ENCODE data around the gene SYPL1.

DNA sequence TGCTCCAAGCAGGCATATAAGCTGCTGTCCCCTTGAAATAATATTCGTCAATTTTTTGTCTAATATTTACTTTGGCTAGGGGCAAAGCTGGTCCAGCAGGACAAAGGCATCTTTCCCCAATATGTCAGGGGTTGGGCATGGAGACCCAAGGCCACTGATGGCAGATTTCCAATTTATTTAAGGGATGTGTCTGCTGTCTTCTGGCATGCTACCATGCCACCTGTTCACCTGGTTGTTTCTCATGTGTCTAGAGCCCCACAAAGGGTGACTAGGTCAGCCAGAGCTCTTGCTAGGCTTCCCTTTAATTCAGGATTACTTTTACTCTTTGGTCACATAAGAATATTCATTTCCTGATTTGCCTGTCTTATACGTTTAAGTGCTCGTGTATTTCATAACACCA, 22.1 kb upstream of the SYPL1 start:
- TF ChIP-seq, protein P1, sequence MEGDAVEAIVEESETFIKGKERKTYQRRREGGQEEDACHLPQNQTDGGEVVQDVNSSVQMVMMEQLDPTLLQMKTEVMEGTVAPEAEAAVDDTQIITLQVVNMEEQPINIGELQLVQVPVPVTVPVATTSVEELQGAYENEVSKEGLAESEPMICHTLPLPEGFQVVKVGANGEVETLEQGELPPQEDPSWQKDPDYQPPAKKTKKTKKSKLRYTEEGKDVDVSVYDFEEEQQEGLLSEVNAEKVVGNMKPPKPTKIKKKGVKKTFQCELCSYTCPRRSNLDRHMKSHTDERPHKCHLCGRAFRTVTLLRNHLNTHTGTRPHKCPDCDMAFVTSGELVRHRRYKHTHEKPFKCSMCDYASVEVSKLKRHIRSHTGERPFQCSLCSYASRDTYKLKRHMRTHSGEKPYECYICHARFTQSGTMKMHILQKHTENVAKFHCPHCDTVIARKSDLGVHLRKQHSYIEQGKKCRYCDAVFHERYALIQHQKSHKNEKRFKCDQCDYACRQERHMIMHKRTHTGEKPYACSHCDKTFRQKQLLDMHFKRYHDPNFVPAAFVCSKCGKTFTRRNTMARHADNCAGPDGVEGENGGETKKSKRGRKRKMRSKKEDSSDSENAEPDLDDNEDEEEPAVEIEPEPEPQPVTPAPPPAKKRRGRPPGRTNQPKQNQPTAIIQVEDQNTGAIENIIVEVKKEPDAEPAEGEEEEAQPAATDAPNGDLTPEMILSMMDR (IDR thresholded peaks at IDR 0.05 in 8 of 11, conservative IDR thresholded peaks at IDR 0.05 in 3 of 11) = no peak
- TF ChIP-seq POLR2A (IDR thresholded peaks at IDR 0.05) (no peak), POLR2AphosphoS5 (IDR thresholded peaks at IDR 0.05) (no peak)

Data from spleen (tissue), 7 donors.